Effector memory CD8-positive, alpha-beta T cell (primary cell): ENCODE data around the gene SOAT2.
A peak's percentile ranks its signal among the peaks of the same experiment; 100 is the strongest.
"Not testable (repeated sequence)": the region's sequence is repeated elsewhere in the genome, so short reads cannot be mapped to it uniquely, and the experiment has no call there.

Experiments
- ATAC-seq: fragments of 150-1000 bp; cut with Tn5 transposase; replicated peaks from 2 replicates; pipeline ENCODE4 v1.10.0; 2021; ENCODE audit warnings: mild to moderate bottlenecking, moderate library complexity
- DNase-seq, 3 experiments: peaks; one replicate each; pipeline ENCODE4 v3.0.0; 2021
- H3K27ac Mint-ChIP-seq, 2 donors: one replicate each; pipeline ENCODE4 v1.8.0; 2022; ENCODE audit warnings: mild to moderate bottlenecking in 2 of 2, mixed read lengths in 2 of 2, moderate library complexity in 2 of 2
- H3K27me3 Mint-ChIP-seq, 2 donors: one replicate each; pipeline ENCODE4 v1.8.0; 2022; ENCODE audit warnings: mixed read lengths in 2 of 2
- H3K36me3 Mint-ChIP-seq: one replicate; pipeline ENCODE4 v1.8.0; 2022; ENCODE audit warnings: mild to moderate bottlenecking, moderate library complexity, mixed read lengths; ENCODE audit not compliant: insufficient read depth
- H3K4me1 Mint-ChIP-seq, 2 donors: one replicate each; pipeline ENCODE4 v1.8.0; 2022; ENCODE audit warnings: low read depth in 2 of 2, mixed read lengths in 2 of 2
- H3K4me3 Mint-ChIP-seq, 2 donors: one replicate each; pipeline ENCODE4 v1.8.0; 2022; ENCODE audit warnings: mild to moderate bottlenecking in 2 of 2, mixed read lengths in 2 of 2, moderate library complexity in 2 of 2
- H3K9me3 Mint-ChIP-seq, 2 donors: one replicate each; pipeline ENCODE4 v1.8.0; 2022; ENCODE audit warnings: mixed read lengths in 2 of 2

SOAT2 gene

GRCh38 chr12:53147181-53147580, 43.9 kb downstream of the SOAT2 start:
- H3K27ac Mint-ChIP-seq = no peak overlapping the region
- H3K36me3 Mint-ChIP-seq = peaks cover 3% of the 10 kb centered on the region
- ATAC-seq = no peak
- no peaks in the 10 kb centered on the region for H3K9me3 Mint-ChIP-seq
- no peaks in the 10 kb centered on the region for H3K4me1 Mint-ChIP-seq
- no peak overlapping the region for H3K4me3 Mint-ChIP-seq
- DNase-seq = no peak
- H3K27me3 Mint-ChIP-seq = no peaks in the 10 kb centered on the region

- H3K4me1 Mint-ChIP-seq = no peaks in the 10 kb centered on the region
- H3K4me3 Mint-ChIP-seq = no peak overlapping the region
- no peaks in the 10 kb centered on the region for H3K27me3 Mint-ChIP-seq
- DNase-seq = no peak
- no peaks in the 10 kb centered on the region for H3K9me3 Mint-ChIP-seq
- no peak overlapping the region for H3K27ac Mint-ChIP-seq
- H3K36me3 Mint-ChIP-seq = peaks cover 3% of the 10 kb centered on the region
- no peak for ATAC-seq
These were observed 44.4 kb downstream of the SOAT2 start for GRCh38 chr12:53147653-53148052.

- DNase-seq (no peak), ATAC-seq (no peak)
- no peaks in the 10 kb centered on the region for H3K27me3 Mint-ChIP-seq
- H3K4me1 Mint-ChIP-seq = no peaks in the 10 kb centered on the region
- no peak overlapping the region for H3K27ac Mint-ChIP-seq
- peaks cover 3% of the 10 kb centered on the region for H3K36me3 Mint-ChIP-seq
- no peak overlapping the region for H3K4me3 Mint-ChIP-seq
- H3K9me3 Mint-ChIP-seq = no peaks in the 10 kb centered on the region
These were observed 47.8 kb downstream of the SOAT2 start for GRCh38 chr12:53151039-53151438.

- Mint-ChIP-seq H3K27ac (no peak overlapping the region), H3K4me3 (no peak overlapping the region), H3K27me3 (no peaks in the 10 kb centered on the region), H3K4me1 (no peaks in the 10 kb centered on the region), H3K9me3 (no peaks in the 10 kb centered on the region), H3K36me3 (peaks cover 3% of the 10 kb centered on the region)
- no peak for DNase-seq
- ATAC-seq = no peak
These were observed 49.1 kb downstream of the SOAT2 start for GRCh38 chr12:53152390-53152789.

GRCh38 chr12:53159195-53159839, 56.0 kb downstream of the SOAT2 start:
- H3K4me1 Mint-ChIP-seq = peaks cover 7 to 10% of the 10 kb centered on the region in 2 donors
- peak overlapping the region; percentile 30 to 61 for H3K27ac Mint-ChIP-seq
- H3K27me3 Mint-ChIP-seq = no peaks in the 10 kb centered on the region
- H3K4me3 Mint-ChIP-seq = peak overlapping the region in 1 of 2 donors; percentile 27
- DNase-seq (peak; percentile 87 to 90 (median 89)), ATAC-seq (peak; percentile 100)
- H3K9me3 Mint-ChIP-seq = no peaks in the 10 kb centered on the region
- peaks cover 5% of the 10 kb centered on the region for H3K36me3 Mint-ChIP-seq

GRCh38 chr12:53160000-53160399, 56.7 kb downstream of the SOAT2 start:
- no peak for ATAC-seq
- no peak overlapping the region for H3K4me3 Mint-ChIP-seq
- H3K9me3 Mint-ChIP-seq = no peaks in the 10 kb centered on the region
- peaks cover 7 to 10% of the 10 kb centered on the region in 2 donors for H3K4me1 Mint-ChIP-seq
- no peak for DNase-seq
- H3K27ac Mint-ChIP-seq = peak overlapping the region in 1 of 2 donors; percentile 61
- H3K27me3 Mint-ChIP-seq = no peaks in the 10 kb centered on the region
- H3K36me3 Mint-ChIP-seq = peaks cover 5% of the 10 kb centered on the region

GRCh38 chr12:53160673-53161072, 57.4 kb downstream of the SOAT2 start:
- Mint-ChIP-seq H3K36me3 (peaks cover 5% of the 10 kb centered on the region), H3K27ac (no peak overlapping the region), H3K9me3 (no peaks in the 10 kb centered on the region), H3K4me1 (peaks cover 7 to 10% of the 10 kb centered on the region in 2 donors), H3K4me3 (no peak overlapping the region), H3K27me3 (no peaks in the 10 kb centered on the region)
- DNase-seq = no peak
- ATAC-seq = no peak

- ATAC-seq = no peak
- peaks cover 5% of the 10 kb centered on the region for H3K36me3 Mint-ChIP-seq
- no peak overlapping the region for H3K4me3 Mint-ChIP-seq
- H3K9me3 Mint-ChIP-seq = no peaks in the 10 kb centered on the region
- no peak overlapping the region for H3K27ac Mint-ChIP-seq
- no peaks in the 10 kb centered on the region for H3K27me3 Mint-ChIP-seq
- DNase-seq = no peak
- peaks cover 7 to 10% of the 10 kb centered on the region in 2 donors for H3K4me1 Mint-ChIP-seq
These were observed 58.0 kb downstream of the SOAT2 start for GRCh38 chr12:53161119-53161911.

- ATAC-seq, H3K27ac Mint-ChIP-seq, H3K4me3 Mint-ChIP-seq, H3K9me3 Mint-ChIP-seq, H3K36me3 Mint-ChIP-seq, H3K4me1 Mint-ChIP-seq, H3K27me3 Mint-ChIP-seq, DNase-seq: not testable (repeated sequence)
These were observed 59.7 kb downstream of the SOAT2 start for GRCh38 chr12:53163008-53163407.

- Mint-ChIP-seq H3K36me3 (no peaks in the 10 kb centered on the region), H3K27me3 (no peaks in the 10 kb centered on the region), H3K4me1 (no peaks in the 10 kb centered on the region), H3K9me3 (no peaks in the 10 kb centered on the region), H3K4me3 (no peak overlapping the region), H3K27ac (no peak overlapping the region)
- ATAC-seq (no peak), DNase-seq (no peak)
These were observed 63.6 kb downstream of the SOAT2 start for GRCh38 chr12:53166837-53167236.

- H3K4me1 Mint-ChIP-seq = no peaks in the 10 kb centered on the region
- H3K4me3 Mint-ChIP-seq = no peak overlapping the region
- H3K9me3 Mint-ChIP-seq = no peaks in the 10 kb centered on the region
- ATAC-seq = no peak
- H3K27me3 Mint-ChIP-seq = no peaks in the 10 kb centered on the region
- H3K36me3 Mint-ChIP-seq = no peaks in the 10 kb centered on the region
- H3K27ac Mint-ChIP-seq = no peak overlapping the region
- no peak for DNase-seq
These were observed 66.4 kb downstream of the SOAT2 start for GRCh38 chr12:53169644-53170043.

- DNase-seq = no peak
- Mint-ChIP-seq H3K27me3 (no peaks in the 10 kb centered on the region), H3K4me3 (no peak overlapping the region), H3K27ac (no peak overlapping the region), H3K9me3 (no peaks in the 10 kb centered on the region), H3K36me3 (no peaks in the 10 kb centered on the region), H3K4me1 (no peaks in the 10 kb centered on the region)
- ATAC-seq = no peak
These were observed 66.9 kb downstream of the SOAT2 start for GRCh38 chr12:53170215-53170614.

GRCh38 chr12:53170876-53171724, 67.8 kb downstream of the SOAT2 start:
- no peak overlapping the region for H3K4me3 Mint-ChIP-seq
- no peaks in the 10 kb centered on the region for H3K36me3 Mint-ChIP-seq
- H3K27me3 Mint-ChIP-seq = no peaks in the 10 kb centered on the region
- DNase-seq (no peak), ATAC-seq (no peak)
- no peaks in the 10 kb centered on the region for H3K9me3 Mint-ChIP-seq
- H3K27ac Mint-ChIP-seq = no peak overlapping the region
- H3K4me1 Mint-ChIP-seq = no peaks in the 10 kb centered on the region
